Esophagus squamous epithelium (tissue), 4 donors: ENCODE data around the gene RARG.

ENCODE experiments used
- CTCF ChIP-seq, 6 experiments: fragments of 450-650 bp in 4 of 6; fragments of 200-600 bp in 2 of 6; sonication (generic) in 2 of 6; IDR thresholded peaks; one replicate each; pipeline ENCODE4 v1.5.1; 2016 to 2019; ENCODE audit warnings: antibody characterized with exemption in 6 of 6, mild to moderate bottlenecking in 4 of 6, moderate library complexity in 4 of 6
- POLR2A ChIP-seq, 4 donors: fragments of 450-650 bp; IDR thresholded peaks; one replicate each; pipeline ENCODE4 v1.6.1; 2017; ENCODE audit warnings: antibody characterized with exemption in 4 of 4, mild to moderate bottlenecking in 4 of 4, moderate library complexity in 3 of 4

DNA sequence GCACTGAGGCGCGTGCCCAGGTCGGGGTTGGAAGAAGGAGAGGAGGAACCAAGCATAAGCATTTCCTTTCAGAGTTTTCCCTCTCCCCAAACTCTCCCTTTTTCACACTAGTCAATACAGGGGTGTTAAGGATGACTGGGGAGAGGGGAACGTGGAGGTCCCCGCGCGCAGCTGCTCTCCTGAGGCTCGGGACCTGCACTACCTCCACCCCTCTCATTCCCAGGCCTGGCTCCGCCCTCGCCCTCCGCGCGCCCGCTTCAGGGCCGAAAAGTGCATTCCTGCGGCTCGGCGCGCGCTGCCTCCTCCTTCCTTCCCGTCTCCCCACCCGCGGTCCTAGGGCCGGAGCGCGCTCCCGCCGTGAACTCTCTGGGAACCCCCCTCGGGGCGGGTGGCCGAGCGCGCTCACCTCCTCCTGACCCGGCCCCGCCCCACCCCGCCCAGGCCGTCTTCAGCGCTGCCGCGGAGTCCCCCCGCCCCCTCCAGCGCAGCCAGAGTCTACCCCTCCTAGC, 11.3 kb downstream of the RARG start:
- no peak for TF ChIP-seq CTCF (IDR thresholded peaks at IDR 0.05)
- TF ChIP-seq POLR2A (IDR thresholded peaks at IDR 0.05) = no peak
